Measurements from ENCODE around the gene HP1BP3.

Gene HP1BP3

GRCh38 chr1:20819818-20820217, 32.7 kb upstream of the HP1BP3 start:
- H3K27me3 ChIP-seq (ENCODE audit: insufficient read depth, poor library complexity, severe bottlenecking) = no peaks in the 10 kb centered on the region
- no peak for ATAC-seq (ENCODE audit: low read depth)
- TF ChIP-seq, protein P1, sequence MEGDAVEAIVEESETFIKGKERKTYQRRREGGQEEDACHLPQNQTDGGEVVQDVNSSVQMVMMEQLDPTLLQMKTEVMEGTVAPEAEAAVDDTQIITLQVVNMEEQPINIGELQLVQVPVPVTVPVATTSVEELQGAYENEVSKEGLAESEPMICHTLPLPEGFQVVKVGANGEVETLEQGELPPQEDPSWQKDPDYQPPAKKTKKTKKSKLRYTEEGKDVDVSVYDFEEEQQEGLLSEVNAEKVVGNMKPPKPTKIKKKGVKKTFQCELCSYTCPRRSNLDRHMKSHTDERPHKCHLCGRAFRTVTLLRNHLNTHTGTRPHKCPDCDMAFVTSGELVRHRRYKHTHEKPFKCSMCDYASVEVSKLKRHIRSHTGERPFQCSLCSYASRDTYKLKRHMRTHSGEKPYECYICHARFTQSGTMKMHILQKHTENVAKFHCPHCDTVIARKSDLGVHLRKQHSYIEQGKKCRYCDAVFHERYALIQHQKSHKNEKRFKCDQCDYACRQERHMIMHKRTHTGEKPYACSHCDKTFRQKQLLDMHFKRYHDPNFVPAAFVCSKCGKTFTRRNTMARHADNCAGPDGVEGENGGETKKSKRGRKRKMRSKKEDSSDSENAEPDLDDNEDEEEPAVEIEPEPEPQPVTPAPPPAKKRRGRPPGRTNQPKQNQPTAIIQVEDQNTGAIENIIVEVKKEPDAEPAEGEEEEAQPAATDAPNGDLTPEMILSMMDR (IDR thresholded peaks at IDR 0.05; ENCODE audit: poor library complexity, severe bottlenecking) = no peak
- no peaks in the 10 kb centered on the region for H3K9me3 ChIP-seq (ENCODE audit: severe bottlenecking)
- no peak overlapping the region for H3K4me3 ChIP-seq (ENCODE audit: severe bottlenecking)
- H3K27ac ChIP-seq (ENCODE audit: poor library complexity, severe bottlenecking) = no peak overlapping the region
- H3K4me1 ChIP-seq (ENCODE audit: insufficient read depth, poor library complexity, severe bottlenecking) = no peaks in the 10 kb centered on the region
- no peak for DNase-seq (ENCODE audit: low spot score)
- peaks cover 26% of the 10 kb centered on the region for H3K36me3 ChIP-seq (ENCODE audit: low read depth)

GRCh38 chr1:20814534-20814871, 27.4 kb upstream of the HP1BP3 start:
- Histone ChIP-seq H3K36me3 (ENCODE audit: low read depth) (peaks cover 36% of the 10 kb centered on the region), H3K4me3 (ENCODE audit: severe bottlenecking) (no peak overlapping the region)

GRCh38 chr1:20811916-20812315, 24.8 kb upstream of the HP1BP3 start:
- Histone ChIP-seq H3K27ac (ENCODE audit: poor library complexity, severe bottlenecking) (no peak overlapping the region), H3K9me3 (ENCODE audit: severe bottlenecking) (no peaks in the 10 kb centered on the region), H3K4me1 (ENCODE audit: insufficient read depth, poor library complexity, severe bottlenecking) (no peaks in the 10 kb centered on the region), H3K36me3 (ENCODE audit: low read depth) (peaks cover 37% of the 10 kb centered on the region), H3K27me3 (ENCODE audit: insufficient read depth, poor library complexity, severe bottlenecking) (no peaks in the 10 kb centered on the region), H3K4me3 (ENCODE audit: severe bottlenecking) (no peak overlapping the region)
- TF ChIP-seq, protein P1 (IDR thresholded peaks at IDR 0.05; ENCODE audit: poor library complexity, severe bottlenecking) = no peak
- ATAC-seq (ENCODE audit: low read depth) = no peak
- no peak for DNase-seq (ENCODE audit: low spot score)

More at GRCh38 chr1:20814534-20814871, 27.4 kb upstream of the HP1BP3 start:
- H3K9me3 ChIP-seq (ENCODE audit: severe bottlenecking) = no peaks in the 10 kb centered on the region
- DNase-seq (ENCODE audit: low spot score) = no peak
- no peaks in the 10 kb centered on the region for H3K4me1 ChIP-seq (ENCODE audit: insufficient read depth, poor library complexity, severe bottlenecking)
- TF ChIP-seq, protein P1 (IDR thresholded peaks at IDR 0.05; ENCODE audit: poor library complexity, severe bottlenecking) = no peak
- no peak overlapping the region for H3K27ac ChIP-seq (ENCODE audit: poor library complexity, severe bottlenecking)
- no peaks in the 10 kb centered on the region for H3K27me3 ChIP-seq (ENCODE audit: insufficient read depth, poor library complexity, severe bottlenecking)
- no peak for ATAC-seq (ENCODE audit: low read depth)

- Histone ChIP-seq H3K36me3 (ENCODE audit: low read depth) (no peaks in the 10 kb centered on the region), H3K4me3 (ENCODE audit: severe bottlenecking) (no peak overlapping the region), H3K27me3 (ENCODE audit: insufficient read depth, poor library complexity, severe bottlenecking) (no peaks in the 10 kb centered on the region), H3K4me1 (ENCODE audit: insufficient read depth, poor library complexity, severe bottlenecking) (no peaks in the 10 kb centered on the region), H3K27ac (ENCODE audit: poor library complexity, severe bottlenecking) (no peak overlapping the region), H3K9me3 (ENCODE audit: severe bottlenecking) (no peaks in the 10 kb centered on the region)
- no peak for ATAC-seq (ENCODE audit: low read depth)
- no peak for DNase-seq (ENCODE audit: low spot score)
- TF ChIP-seq, protein P1 (IDR thresholded peaks at IDR 0.05; ENCODE audit: poor library complexity, severe bottlenecking) = no peak
Measured at GRCh38 chr1:20793236-20793635, 6.1 kb upstream of the HP1BP3 start.

- DNase-seq (ENCODE audit: low spot score) = no peak
- Histone ChIP-seq H3K4me3 (ENCODE audit: severe bottlenecking) (no peak overlapping the region), H3K27ac (ENCODE audit: poor library complexity, severe bottlenecking) (no peak overlapping the region)
Measured at GRCh38 chr1:20792196-20792595, 5.1 kb upstream of the HP1BP3 start.

More at GRCh38 chr1:20792196-20792595, 5.1 kb upstream of the HP1BP3 start:
- Histone ChIP-seq H3K27me3 (ENCODE audit: insufficient read depth, poor library complexity, severe bottlenecking) (no peaks in the 10 kb centered on the region), H3K4me1 (ENCODE audit: insufficient read depth, poor library complexity, severe bottlenecking) (no peaks in the 10 kb centered on the region), H3K9me3 (ENCODE audit: severe bottlenecking) (no peaks in the 10 kb centered on the region), H3K36me3 (ENCODE audit: low read depth) (no peaks in the 10 kb centered on the region)
- no peak for ATAC-seq (ENCODE audit: low read depth)
- TF ChIP-seq, protein P1 (IDR thresholded peaks at IDR 0.05; ENCODE audit: poor library complexity, severe bottlenecking) = no peak

All from RWPE2 (cell line).